ENCODE measurements around the gene ISYNA1.

DNA sequence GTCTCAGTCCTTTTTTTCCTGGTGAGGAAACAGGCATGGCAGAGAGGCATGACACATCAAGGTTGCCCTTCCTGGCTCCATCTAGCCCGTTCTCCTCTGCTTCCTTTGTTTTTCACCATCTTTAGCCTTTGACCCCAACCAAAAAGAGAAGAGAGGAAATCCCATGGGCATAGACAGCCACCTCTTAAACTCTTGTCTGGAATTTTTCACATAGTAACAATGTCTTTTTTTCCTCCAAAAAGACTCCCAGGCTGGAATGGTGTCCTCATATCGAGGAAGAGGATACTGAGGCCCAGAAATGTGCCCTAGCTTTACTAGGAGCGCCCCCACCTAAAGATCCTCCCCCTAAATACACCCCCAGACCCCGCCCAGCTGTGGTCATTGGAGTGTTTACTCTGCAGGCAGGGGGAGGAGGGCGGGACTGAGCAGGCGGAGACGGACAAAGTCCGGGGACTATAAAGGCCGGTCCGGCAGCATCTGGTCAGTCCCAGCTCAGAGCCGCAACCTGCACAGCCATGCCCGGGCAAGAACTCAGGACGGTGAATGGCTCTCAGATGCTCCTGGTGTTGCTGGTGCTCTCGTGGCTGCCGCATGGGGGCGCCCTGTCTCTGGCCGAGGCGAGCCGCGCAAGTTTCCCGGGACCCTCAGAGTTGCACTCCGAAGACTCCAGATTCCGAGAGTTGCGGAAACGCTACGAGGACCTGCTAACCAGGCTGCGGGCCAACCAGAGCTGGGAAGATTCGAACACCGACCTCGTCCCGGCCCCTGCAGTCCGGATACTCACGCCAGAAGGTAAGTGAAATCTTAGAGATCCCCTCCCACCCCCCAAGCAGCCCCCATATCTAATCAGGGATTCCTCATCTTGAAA is 52.0 kb downstream of the ISYNA1 start, which contains the start of gene GDF15:
- TF ChIP-seq POLR2AphosphoS5 (IDR thresholded peaks at IDR 0.05; ENCODE audit: low read depth, low read length) (no peak), POLR2A (IDR thresholded peaks at IDR 0.05; ENCODE audit: low read depth, low read length) (no peak)

Data from GM12892 (cell line).